ENCODE results near the gene MYRFL. TPM values are rescaled to one million over a fixed set of nuclear protein-coding genes. Genes with fewer than 3 reads are reported as not detected.

Gene MYRFL
- total RNA-seq, 1 donor from 2014 or later = 0.43 TPM

- Mint-ChIP-seq H3K4me1 (ENCODE audit: unreplicated experiment) (no peaks in the 10 kb centered on the region), H3K27ac (no peak overlapping the region), H3K9me3 (peaks cover 5% of the 10 kb centered on the region), H3K27me3 (no peaks in the 10 kb centered on the region), H3K4me3 (no peak overlapping the region), H3K36me3 (peaks cover 3% of the 10 kb centered on the region)
- TF ChIP-seq CTCF (conservative IDR thresholded peaks at IDR 0.05) = no peak
- no peak for DNase-seq (ENCODE audit: extremely low spot score, unreplicated experiment)
These were observed 88.5 kb downstream of the MYRFL start for GRCh38 chr12:69913526-69913925.

GRCh38 chr12:69915964-69916363, 90.9 kb downstream of the MYRFL start:
- DNase-seq (ENCODE audit: extremely low spot score, unreplicated experiment) = no peak
- no peak overlapping the region for H3K27ac Mint-ChIP-seq
- peaks cover 5% of the 10 kb centered on the region for H3K9me3 Mint-ChIP-seq
- TF ChIP-seq CTCF (conservative IDR thresholded peaks at IDR 0.05) = no peak
- H3K4me1 Mint-ChIP-seq (ENCODE audit: unreplicated experiment) = no peaks in the 10 kb centered on the region
- peaks cover 3% of the 10 kb centered on the region for H3K36me3 Mint-ChIP-seq
- no peak overlapping the region for H3K4me3 Mint-ChIP-seq
- no peaks in the 10 kb centered on the region for H3K27me3 Mint-ChIP-seq

- no peaks in the 10 kb centered on the region for H3K4me1 Mint-ChIP-seq (ENCODE audit: unreplicated experiment)
- peaks cover 3% of the 10 kb centered on the region for H3K36me3 Mint-ChIP-seq
These were observed 91.7 kb downstream of the MYRFL start for GRCh38 chr12:69916544-69917235.

GRCh38 chr12:69918287-69918686, 93.3 kb downstream of the MYRFL start:
- Mint-ChIP-seq H3K4me1 (ENCODE audit: unreplicated experiment) (no peaks in the 10 kb centered on the region), H3K36me3 (peaks cover 3% of the 10 kb centered on the region), H3K9me3 (peaks cover 4% of the 10 kb centered on the region), H3K4me3 (no peak overlapping the region), H3K27ac (no peak overlapping the region), H3K27me3 (no peaks in the 10 kb centered on the region)
- DNase-seq (ENCODE audit: extremely low spot score, unreplicated experiment) = no peak
- no peak for TF ChIP-seq CTCF (conservative IDR thresholded peaks at IDR 0.05)

More at GRCh38 chr12:69916544-69917235, 91.7 kb downstream of the MYRFL start:
- H3K9me3 Mint-ChIP-seq = peaks cover 5% of the 10 kb centered on the region
- H3K27ac Mint-ChIP-seq = no peak overlapping the region
- TF ChIP-seq CTCF (conservative IDR thresholded peaks at IDR 0.05) = no peak
- DNase-seq (ENCODE audit: extremely low spot score, unreplicated experiment) = no peak
- H3K27me3 Mint-ChIP-seq = no peaks in the 10 kb centered on the region
- no peak overlapping the region for H3K4me3 Mint-ChIP-seq

- Mint-ChIP-seq H3K9me3 (no peaks in the 10 kb centered on the region), H3K36me3 (no peaks in the 10 kb centered on the region), H3K4me1 (ENCODE audit: unreplicated experiment) (no peaks in the 10 kb centered on the region), H3K27me3 (no peaks in the 10 kb centered on the region), H3K27ac (no peak overlapping the region), H3K4me3 (no peak overlapping the region)
- TF ChIP-seq CTCF (conservative IDR thresholded peaks at IDR 0.05) = no peak
- DNase-seq (ENCODE audit: extremely low spot score, unreplicated experiment) = no peak
These were observed 94.5 kb downstream of the MYRFL start for GRCh38 chr12:69919495-69919894.

Measured in type B pancreatic cell (in vitro differentiated cells).